ENCODE measurements around the gene TXNIP. TPM values are rescaled to one million over a fixed set of nuclear protein-coding genes. Genes with fewer than 3 reads are reported as not detected.

The TXNIP gene
- total and polyA plus RNA-seq, 4 donors: 178 to 1,810 (median 703) TPM

- Histone ChIP-seq H3K4me3 (no peak overlapping the region), H3K9ac (ENCODE audit: insufficient read depth in 1 of 2, low read length in 2 of 2) (no peak overlapping the region), H3K4me1 (ENCODE audit: control insufficient read depth in 5 of 5, insufficient read depth in 5 of 5, low read length in 5 of 5) (peaks cover 0 to 44% (median 0%) of the 10 kb centered on the region in 5 donors), H3K27me3 (ENCODE audit: control insufficient read depth in 3 of 3, insufficient read depth in 3 of 3, low read length in 2 of 3) (no peaks in the 10 kb centered on the region), H3K36me3 (ENCODE audit: control insufficient read depth in 4 of 4, insufficient read depth in 4 of 4, low read length in 4 of 4) (no peaks in the 10 kb centered on the region), H3K9me3 (ENCODE audit: control insufficient read depth in 4 of 4, insufficient read depth in 3 of 4, low read length in 3 of 4) (no peaks in the 10 kb centered on the region), H3K27ac (ENCODE audit: low read depth in 1 of 2, low read length in 1 of 2) (peak overlapping the region; percentile 73 to 86)
- 91 to 96% methylated on average over 6 of the region's 6 CpGs for WGBS, 2 donors
- TF ChIP-seq CTCF (IDR thresholded peaks at IDR 0.05; ENCODE audit: control extremely low read depth, extremely low read depth): no peak
- ATAC-seq (ENCODE audit: insufficient read depth, low FRiP score): no peak
- DNase-seq: no peak
Observed at GRCh38 chr1:145986551-145986950, 9.8 kb downstream of the TXNIP start.

GRCh38 chr1:145985502-145986439, 10.6 kb downstream of the TXNIP start:
- H3K27ac ChIP-seq (ENCODE audit: low read depth in 1 of 2, low read length in 1 of 2): peak overlapping the region; percentile 85 to 86
- DNase-seq: peak in 2 of 3 donors; percentile 40 to 64
- no peak overlapping the region for H3K9ac ChIP-seq (ENCODE audit: insufficient read depth in 1 of 2, low read length in 2 of 2)
- 20 to 28% methylated on average over 15 of the region's 15 CpGs for WGBS, 2 donors
- no peaks in the 10 kb centered on the region for H3K36me3 ChIP-seq (ENCODE audit: control insufficient read depth in 4 of 4, insufficient read depth in 4 of 4, low read length in 4 of 4)
- TF ChIP-seq CTCF (IDR thresholded peaks at IDR 0.05; ENCODE audit: control extremely low read depth, extremely low read depth): no peak
- H3K4me1 ChIP-seq (ENCODE audit: control insufficient read depth in 5 of 5, insufficient read depth in 5 of 5, low read length in 5 of 5): peaks cover 0 to 51% (median 0%) of the 10 kb centered on the region in 5 donors
- no peaks in the 10 kb centered on the region for H3K27me3 ChIP-seq (ENCODE audit: control insufficient read depth in 3 of 3, insufficient read depth in 3 of 3, low read length in 2 of 3)
- no peaks in the 10 kb centered on the region for H3K9me3 ChIP-seq (ENCODE audit: control insufficient read depth in 4 of 4, insufficient read depth in 3 of 4, low read length in 3 of 4)
- H3K4me3 ChIP-seq: no peak overlapping the region
- peak; percentile 42 for ATAC-seq (ENCODE audit: insufficient read depth, low FRiP score)

GRCh38 chr1:145985129-145985501, 11.3 kb downstream of the TXNIP start:
- WGBS, 2 donors: 62 to 76% methylated on average over 2 of the region's 2 CpGs
- Histone ChIP-seq H3K9me3 (ENCODE audit: control insufficient read depth in 4 of 4, insufficient read depth in 3 of 4, low read length in 3 of 4) (no peaks in the 10 kb centered on the region), H3K27ac (ENCODE audit: low read depth in 1 of 2, low read length in 1 of 2) (peak overlapping the region; percentile 85 to 86), H3K4me3 (no peak overlapping the region), H3K36me3 (ENCODE audit: control insufficient read depth in 4 of 4, insufficient read depth in 4 of 4, low read length in 4 of 4) (no peaks in the 10 kb centered on the region), H3K27me3 (ENCODE audit: control insufficient read depth in 3 of 3, insufficient read depth in 3 of 3, low read length in 2 of 3) (no peaks in the 10 kb centered on the region), H3K9ac (ENCODE audit: insufficient read depth in 1 of 2, low read length in 2 of 2) (no peak overlapping the region), H3K4me1 (ENCODE audit: control insufficient read depth in 5 of 5, insufficient read depth in 5 of 5, low read length in 5 of 5) (peaks cover 0 to 56% (median 2%) of the 10 kb centered on the region in 5 donors)
- ATAC-seq (ENCODE audit: insufficient read depth, low FRiP score) (no peak), DNase-seq (no peak)
- TF ChIP-seq CTCF (IDR thresholded peaks at IDR 0.05; ENCODE audit: control extremely low read depth, extremely low read depth): no peak

All from lung (tissue), 12 donors.